ENCODE data around the gene KIF5C. TPM values are rescaled to one million over a fixed set of nuclear protein-coding genes. Genes with fewer than 3 reads are reported as not detected.
A peak's percentile ranks its signal among the peaks of the same experiment; 100 is the strongest.

KIF5C gene
- total and polyA plus RNA-seq, 2 experiments from 2014 or later, result 45.0 to 49.1 TPM

- ATAC-seq, result peak; percentile 27; the same call in 1 of the 3 replicates
- H3K27ac ChIP-seq (ENCODE audit: low read depth), result 0 out of 2 replicates have a peak overlapping the region, but pooled peaks have one; percentile 28
- Mint-ChIP-seq H3K4me3 (no peak overlapping the region), H3K27ac (no peak overlapping the region), H3K36me3 (ENCODE audit: low read depth) (peaks cover 3% of the 10 kb centered on the region; the same call in 1 of the 3 replicates), H3K27me3 (ENCODE audit: insufficient read depth, low read depth, poor library complexity) (no peaks in the 10 kb centered on the region), H3K9me3 (no peaks in the 10 kb centered on the region; the same call in 2 of the 3 replicates), H3K4me1 (peaks cover 28% of the 10 kb centered on the region)
- TF ChIP-seq STAT1 (IDR thresholded peaks at IDR 0.05; ENCODE audit: unreplicated experiment) (no peak), CTCF (conservative IDR thresholded peaks at IDR 0.05; ENCODE audit: low read depth in 2 of 2) (peak; percentile 17 to 55; a peak in 2 of 4 replicates)
- H2AFZ ChIP-seq, result no peak overlapping the region
- H3K4me1 ChIP-seq (ENCODE audit: insufficient read depth), result peaks cover 14% of the 10 kb centered on the region
- H3K27me3 ChIP-seq (ENCODE audit: insufficient read depth), result no peaks in the 10 kb centered on the region
- peak; percentile 30 for DNase-seq (ENCODE audit: low spot score)
- H3F3A ChIP-seq (replicated peaks; ENCODE audit: low read depth), result no peaks in the 10 kb centered on the region
- H3K36me3 ChIP-seq (ENCODE audit: insufficient read depth), result no peaks in the 10 kb centered on the region
- peaks cover 4% of the 10 kb centered on the region; the same call in 1 of the 2 replicates for H4K20me1 ChIP-seq (replicated peaks; ENCODE audit: insufficient read depth)
- 0 out of 2 replicates have a peak, but pooled peaks cover 3% of the 10 kb centered on the region for H3K9me2 ChIP-seq (ENCODE audit: insufficient read depth)
- H3K79me2 ChIP-seq (replicated peaks; ENCODE audit: insufficient read depth), result no peaks in the 10 kb centered on the region; the same call in 1 of the 2 replicates
- H3K4me2 ChIP-seq, result no peak overlapping the region
- no peak overlapping the region for H3K4me3 ChIP-seq
These were observed 92.6 kb downstream of the KIF5C start for GRCh38 chr2:148967578-148967977.

- no peak overlapping the region for H2AFZ ChIP-seq
- H3K4me3 ChIP-seq, result no peak overlapping the region
- Mint-ChIP-seq H3K36me3 (ENCODE audit: low read depth) (peaks cover 9% of the 10 kb centered on the region; the same call in 2 of the 3 replicates), H3K4me3 (no peak overlapping the region), H3K9me3 (no peaks in the 10 kb centered on the region; the same call in 2 of the 3 replicates), H3K27me3 (ENCODE audit: insufficient read depth, low read depth, poor library complexity) (no peaks in the 10 kb centered on the region), H3K4me1 (peaks cover 35% of the 10 kb centered on the region), H3K27ac (no peak overlapping the region)
- no peaks in the 10 kb centered on the region for H3K36me3 ChIP-seq (ENCODE audit: insufficient read depth)
- no peaks in the 10 kb centered on the region for H3F3A ChIP-seq (replicated peaks; ENCODE audit: low read depth)
- no peaks in the 10 kb centered on the region for H3K27me3 ChIP-seq (ENCODE audit: insufficient read depth)
- 0 out of 2 replicates have a peak overlapping the region, but pooled peaks have one; percentile 28 for H3K27ac ChIP-seq (ENCODE audit: low read depth)
- no peak for ATAC-seq
- H3K4me1 ChIP-seq (ENCODE audit: insufficient read depth), result peaks cover 22% of the 10 kb centered on the region
- no peaks in the 10 kb centered on the region; the same call in 1 of the 2 replicates for H3K79me2 ChIP-seq (replicated peaks; ENCODE audit: insufficient read depth)
- DNase-seq (ENCODE audit: low spot score), result no peak
- peaks cover 4% of the 10 kb centered on the region; the same call in 1 of the 2 replicates for H4K20me1 ChIP-seq (replicated peaks; ENCODE audit: insufficient read depth)
- peaks cover 4% of the 10 kb centered on the region; the same call in 1 of the 2 replicates for H3K9me2 ChIP-seq (ENCODE audit: insufficient read depth)
- peak overlapping the region; percentile 30; the same call in 1 of the 2 replicates for H3K4me2 ChIP-seq
- TF ChIP-seq EZH2phosphoT487 (IDR thresholded peaks at IDR 0.05; ENCODE audit: unreplicated experiment), result no peak
- no peak for TF ChIP-seq CTCF (conservative IDR thresholded peaks at IDR 0.05; ENCODE audit: low read depth in 2 of 2)
- no peak for TF ChIP-seq ZNF462 (CRISPR knock-in tag; IDR thresholded peaks at IDR 0.05)
- no peak for TF ChIP-seq POLR2AphosphoS5 (IDR thresholded peaks at IDR 0.05; ENCODE audit: low read depth)
- no peak for TF ChIP-seq ZNF114 (CRISPR knock-in tag; IDR thresholded peaks at IDR 0.05)
- no peak for TF ChIP-seq NANOG (IDR thresholded peaks at IDR 0.05; ENCODE audit: borderline replicate concordance)
- no peak for TF ChIP-seq JUNB (IDR thresholded peaks at IDR 0.05; ENCODE audit: unreplicated experiment)
- no peak for TF ChIP-seq ZNF331 (CRISPR knock-in tag; IDR thresholded peaks at IDR 0.05; ENCODE audit: low read depth)
These were observed 93.3 kb downstream of the KIF5C start for GRCh38 chr2:148968301-148968700.

Measured in GM23338 (cell line).